Measurements from ENCODE around the gene KDM4C.

KDM4C gene

GRCh38 chr9:7132605-7133004, 374.8 kb downstream of the KDM4C start:
- POLR2A ChIA-PET = no interaction called here
- CTCF ChIA-PET = no interaction called here
- DNase-seq (ENCODE audit: low read depth, low spot score) = no peak
- H3K4me3 ChIP-seq (ENCODE audit: low read depth, low read length) = no peak overlapping the region
- no peak for TF ChIP-seq CTCF (IDR thresholded peaks at IDR 0.05; ENCODE audit: insufficient read depth, low read length, missing control alignments)

- H3K4me3 ChIP-seq (ENCODE audit: low read depth, low read length) = no peak overlapping the region
- POLR2A ChIA-PET = no interaction called here
- no peak for TF ChIP-seq CTCF (IDR thresholded peaks at IDR 0.05; ENCODE audit: insufficient read depth, low read length, missing control alignments)
- CTCF ChIA-PET = interaction anchor here (0.6 kb wide), 2 partner anchors 233 to 309 kb away, joined by 3 read pairs; no protein-coding TSS in a partner anchor
- DNase-seq (ENCODE audit: low read depth, low spot score) = no peak
These were observed 378.0 kb downstream of the KDM4C start for GRCh38 chr9:7135735-7136134.

- CTCF ChIA-PET = no interaction called here
- H3K4me3 ChIP-seq (ENCODE audit: low read depth, low read length) = no peak overlapping the region
- no peak for DNase-seq (ENCODE audit: low read depth, low spot score)
- POLR2A ChIA-PET = no interaction called here
- TF ChIP-seq CTCF (IDR thresholded peaks at IDR 0.05; ENCODE audit: insufficient read depth, low read length, missing control alignments) = no peak
These were observed 379.3 kb downstream of the KDM4C start for GRCh38 chr9:7137040-7137439.

GRCh38 chr9:7137571-7137970, 379.8 kb downstream of the KDM4C start:
- ChIA-PET POLR2A (no interaction called here), CTCF (no interaction called here)
- TF ChIP-seq CTCF (IDR thresholded peaks at IDR 0.05; ENCODE audit: insufficient read depth, low read length, missing control alignments) = no peak
- no peak for DNase-seq (ENCODE audit: low read depth, low spot score)
- no peak overlapping the region for H3K4me3 ChIP-seq (ENCODE audit: low read depth, low read length)

- POLR2A ChIA-PET = no interaction called here
These were observed 382.1 kb downstream of the KDM4C start for GRCh38 chr9:7139886-7140285.

GRCh38 chr9:7140401-7140800, 382.6 kb downstream of the KDM4C start:
- TF ChIP-seq CTCF (IDR thresholded peaks at IDR 0.05; ENCODE audit: insufficient read depth, low read length, missing control alignments) = no peak
- no peak for DNase-seq (ENCODE audit: low read depth, low spot score)
- CTCF ChIA-PET = no interaction called here
- no peak overlapping the region for H3K4me3 ChIP-seq (ENCODE audit: low read depth, low read length)
- POLR2A ChIA-PET = no interaction called here

More at GRCh38 chr9:7139886-7140285, 382.1 kb downstream of the KDM4C start:
- no peak for TF ChIP-seq CTCF (IDR thresholded peaks at IDR 0.05; ENCODE audit: insufficient read depth, low read length, missing control alignments)
- no peak for DNase-seq (ENCODE audit: low read depth, low spot score)
- no peak overlapping the region for H3K4me3 ChIP-seq (ENCODE audit: low read depth, low read length)
- CTCF ChIA-PET = no interaction called here

Data from AG04449 (cell line).